Activated gamma-delta T cell (primary cell): ENCODE measurements around the gene MVK.

Experiments used
- DNase-seq: peaks from one replicate; lab custom pipeline; 2025; lab: John Stamatoyannopoulos, UW
- total RNA-seq, 2 donors: gene quantifications; one replicate each; lab custom pipeline; 2026; lab: John Stamatoyannopoulos, UW

Gene MVK
- total RNA-seq: 15.5 to 17.2 reads per million in 2 donors

DNA sequence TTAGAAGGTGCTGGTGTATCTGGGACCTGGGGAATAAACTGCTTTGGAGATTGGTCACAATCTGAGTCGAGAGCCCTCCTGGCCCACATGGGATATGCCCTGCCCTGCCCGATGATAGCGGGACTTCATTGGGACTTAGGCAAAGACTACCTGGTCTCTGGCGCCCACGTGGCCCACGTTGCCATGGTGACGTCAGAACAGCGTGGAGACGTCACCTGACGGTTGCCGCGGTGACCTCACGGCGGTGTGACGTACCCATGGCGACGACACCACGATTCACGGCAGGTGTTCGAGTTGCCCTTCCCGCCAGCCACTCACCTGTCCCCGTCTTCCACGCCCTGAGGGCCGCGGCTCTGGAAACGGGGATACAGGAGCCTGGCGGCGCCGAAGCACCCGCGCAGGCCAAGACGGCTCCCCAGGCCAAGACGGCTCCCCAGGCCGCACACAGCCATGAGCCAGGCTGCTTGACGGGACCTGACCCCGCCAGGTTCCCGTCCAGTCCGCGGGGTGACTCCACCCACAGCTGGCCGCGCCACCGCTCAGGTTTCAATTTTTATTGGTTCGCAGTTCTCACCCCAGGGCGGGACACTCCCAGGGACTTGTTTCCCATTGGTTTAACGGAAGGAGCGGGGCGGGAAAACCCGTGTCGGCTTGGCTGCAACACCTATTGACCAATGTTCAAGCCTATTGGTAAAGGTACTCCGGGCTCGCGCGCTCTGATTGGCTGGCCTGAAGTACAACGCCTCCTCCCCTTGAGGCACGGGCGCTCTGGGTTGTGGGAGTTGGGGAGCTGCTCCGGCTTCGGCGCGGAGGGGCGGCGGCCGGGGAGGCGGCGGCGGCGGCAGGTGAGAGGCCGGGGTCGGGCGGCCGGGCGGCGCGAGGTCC is at the start of gene MVK, which contains the start of gene MMAB:
Gene MVK (plus strand): TSS at position 766 of the 885 bp plus-strand sequence. CDS start 1,029 bp downstream, outside the sequence.
Gene MMAB (minus strand): TSS at position 476 of the 885 bp plus-strand sequence. CDS start 24 bp downstream, at position 452.
- DNase-seq: peak; percentile 93

GRCh38 chr12:109524466-109525278 is 48.9 kb upstream of the MVK start:
- DNase-seq: no peak

GRCh38 chr12:109525279-109525585 is 48.4 kb upstream of the MVK start:
- no peak for DNase-seq

DNA sequence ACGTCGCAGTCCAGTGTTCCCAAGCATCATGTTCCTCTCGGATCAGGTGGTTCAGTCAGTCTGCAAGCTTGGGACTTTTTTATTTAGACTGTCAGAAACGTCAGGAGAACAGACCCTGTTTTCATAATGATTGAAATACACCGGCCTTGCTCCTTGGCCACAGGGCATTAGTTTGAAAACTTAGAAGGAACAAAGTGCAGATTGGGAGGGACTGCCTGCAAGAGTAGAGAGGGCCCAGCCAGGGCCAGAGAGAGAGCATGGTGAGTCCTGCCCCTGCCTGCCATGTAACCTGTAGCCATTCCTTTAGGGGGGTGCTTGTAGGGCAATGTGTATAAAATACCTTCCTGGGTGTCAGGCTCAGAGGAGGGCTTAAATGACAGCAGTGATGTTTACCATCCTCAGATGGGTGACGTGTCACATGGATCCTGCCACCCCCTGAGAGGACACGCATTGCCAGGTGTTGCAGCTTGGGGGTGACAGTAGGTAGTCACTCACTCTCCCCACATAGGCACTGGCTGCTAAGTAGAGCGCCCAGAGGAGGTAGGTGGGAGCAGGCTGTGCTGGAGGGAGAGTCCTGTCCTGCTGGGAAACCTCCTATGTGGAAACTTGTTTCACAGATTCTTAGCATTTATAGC is 46.0 kb upstream of the MVK start:
- DNase-seq: no peak

- no peak for DNase-seq
Observed at GRCh38 chr12:109529691-109530640, 43.6 kb upstream of the MVK start.

- no peak for DNase-seq
Observed at GRCh38 chr12:109531411-109531810, 42.2 kb upstream of the MVK start.

GRCh38 chr12:109532721-109533486 is 40.7 kb upstream of the MVK start:
- DNase-seq: no peak

GRCh38 chr12:109533487-109533740 is 40.2 kb upstream of the MVK start:
- DNase-seq: no peak

GRCh38 chr12:109534456-109534855 is 39.1 kb upstream of the MVK start:
- DNase-seq: no peak

- DNase-seq: no peak
Observed at GRCh38 chr12:109535231-109535862, 38.2 kb upstream of the MVK start.

- no peak for DNase-seq
Observed at GRCh38 chr12:109535863-109536250, 37.7 kb upstream of the MVK start.

GRCh38 chr12:109537136-109537535 is 36.5 kb upstream of the MVK start:
- no peak for DNase-seq

DNA sequence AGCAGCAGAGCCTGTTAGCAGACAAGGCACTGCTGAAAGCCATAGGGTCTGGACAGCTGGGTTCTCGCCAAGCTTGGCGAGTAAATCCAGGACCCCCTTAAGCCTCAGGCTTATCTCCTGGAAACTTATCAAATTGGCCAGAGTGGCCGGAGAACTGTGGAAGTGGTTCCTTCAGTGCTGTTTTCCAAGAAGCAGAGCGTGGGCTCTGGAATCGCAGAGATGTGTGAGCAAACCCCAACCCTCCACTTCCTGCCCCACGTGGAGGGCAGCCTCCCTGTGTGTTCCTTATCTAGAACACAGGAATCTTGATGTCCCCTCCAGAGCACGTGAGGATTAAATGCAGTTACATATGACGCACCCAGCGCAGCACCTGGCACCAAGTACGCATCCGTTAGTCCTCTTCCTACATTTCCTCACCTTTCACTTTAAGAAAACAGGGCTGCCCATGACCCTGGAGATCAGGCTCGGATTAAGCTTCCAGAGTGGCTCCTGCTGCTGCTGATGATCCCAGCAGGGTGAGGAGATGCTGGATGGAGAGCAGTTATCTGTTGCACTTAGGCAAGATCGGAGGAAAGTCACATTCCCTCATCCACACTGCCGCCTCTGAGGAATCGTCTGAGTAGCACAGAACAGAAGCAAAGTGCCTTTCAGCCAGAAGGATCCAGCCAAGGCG is 35.3 kb upstream of the MVK start:
- no peak for DNase-seq

DNA sequence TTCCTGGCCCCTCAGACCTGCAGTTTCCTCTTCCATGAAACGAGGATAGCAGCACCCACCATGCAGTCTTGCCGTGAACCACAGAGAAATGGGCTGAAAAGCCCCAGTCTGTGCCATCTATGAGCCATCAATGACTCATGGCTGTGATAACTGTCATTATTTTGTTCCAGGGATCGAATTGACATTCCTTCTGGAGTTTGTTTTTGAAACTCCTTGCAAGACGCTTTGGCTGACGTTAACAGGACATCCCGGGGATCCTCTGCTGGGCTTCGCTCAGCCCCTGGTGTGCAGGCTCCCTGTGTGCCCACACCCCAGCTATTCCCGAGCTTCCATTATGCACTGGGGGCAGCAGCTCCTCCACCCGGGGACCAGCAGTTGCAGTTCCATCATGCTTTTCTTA is 34.1 kb upstream of the MVK start:
- DNase-seq: no peak

DNA sequence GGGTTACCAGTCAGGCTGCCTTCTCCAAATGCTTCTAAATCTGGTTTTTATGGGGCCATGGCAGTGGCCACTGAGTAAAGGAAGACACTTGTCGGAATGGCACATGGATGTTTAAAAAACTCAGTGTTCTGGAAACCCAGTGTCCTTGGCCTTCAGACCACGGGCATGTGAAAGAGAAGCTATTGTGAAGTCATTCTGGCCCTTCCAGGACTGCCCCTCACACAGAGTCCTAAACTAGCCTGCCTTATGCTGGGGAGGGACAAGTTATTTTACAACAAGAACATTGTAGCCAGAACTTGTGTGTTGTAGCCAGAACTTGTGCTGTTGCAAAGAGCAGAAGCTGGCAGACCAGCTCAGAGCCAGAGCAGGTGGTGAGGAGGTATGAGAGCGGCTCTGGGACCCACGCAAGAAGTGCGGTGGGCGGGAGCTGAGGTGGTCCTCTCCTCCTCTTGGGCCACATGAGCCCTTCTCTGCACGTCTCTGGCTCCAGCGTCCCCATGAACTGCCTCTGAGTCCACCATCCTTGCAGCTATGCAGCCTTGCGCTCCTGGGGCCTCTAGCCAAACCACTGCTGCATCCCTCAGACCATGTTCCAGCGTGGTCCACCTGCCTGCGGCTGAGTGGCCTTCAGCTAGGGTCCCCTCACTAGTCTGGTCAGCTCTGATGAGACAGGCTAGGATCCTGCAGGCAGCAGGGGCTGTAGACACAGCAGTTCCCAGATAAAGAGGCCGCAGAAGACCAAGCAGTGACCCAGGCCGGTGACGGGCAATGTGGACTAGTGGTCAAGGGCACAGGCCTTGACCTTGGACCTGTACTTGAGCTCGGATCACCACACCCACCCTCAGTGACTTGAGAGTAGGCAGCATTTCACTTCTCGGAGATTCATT is 32.8 kb upstream of the MVK start:
- DNase-seq: no peak

- DNase-seq: no peak
Observed at GRCh38 chr12:109541413-109541726, 32.2 kb upstream of the MVK start.

DNA sequence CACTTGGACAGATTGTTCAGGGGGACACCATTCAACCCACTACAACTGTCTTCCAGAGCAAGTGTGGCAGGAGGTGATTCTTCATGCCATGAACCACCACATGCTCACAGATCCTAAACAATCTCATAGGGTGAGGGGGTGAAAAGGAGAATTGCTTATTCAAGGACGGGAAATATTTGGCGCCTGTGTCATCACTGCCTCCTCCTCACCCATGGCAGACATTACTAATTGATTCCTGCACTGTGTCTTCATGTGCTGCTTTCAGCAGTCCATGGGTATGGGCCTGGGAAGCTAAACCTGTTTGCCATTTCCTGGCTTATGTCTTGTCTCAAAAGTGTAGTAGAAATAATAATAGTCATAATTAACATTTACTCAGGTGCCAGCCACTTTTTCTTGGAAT is 31.6 kb upstream of the MVK start:
- no peak for DNase-seq

GRCh38 chr12:109542876-109543275 is 30.7 kb upstream of the MVK start:
- DNase-seq: no peak
